GM11168 (cell line): ENCODE results near the gene UQCR11.

Source experiments
- in situ Hi-C: fragments of 300-500 bp; cut with MboI; formaldehyde crosslinking; loops from one replicate; pipeline ENCODE4 v1.12.0; 2022; ENCODE audit warnings: low sequenced_read_pairs; ENCODE audit not compliant: unreplicated experiment

Gene UQCR11

DNA sequence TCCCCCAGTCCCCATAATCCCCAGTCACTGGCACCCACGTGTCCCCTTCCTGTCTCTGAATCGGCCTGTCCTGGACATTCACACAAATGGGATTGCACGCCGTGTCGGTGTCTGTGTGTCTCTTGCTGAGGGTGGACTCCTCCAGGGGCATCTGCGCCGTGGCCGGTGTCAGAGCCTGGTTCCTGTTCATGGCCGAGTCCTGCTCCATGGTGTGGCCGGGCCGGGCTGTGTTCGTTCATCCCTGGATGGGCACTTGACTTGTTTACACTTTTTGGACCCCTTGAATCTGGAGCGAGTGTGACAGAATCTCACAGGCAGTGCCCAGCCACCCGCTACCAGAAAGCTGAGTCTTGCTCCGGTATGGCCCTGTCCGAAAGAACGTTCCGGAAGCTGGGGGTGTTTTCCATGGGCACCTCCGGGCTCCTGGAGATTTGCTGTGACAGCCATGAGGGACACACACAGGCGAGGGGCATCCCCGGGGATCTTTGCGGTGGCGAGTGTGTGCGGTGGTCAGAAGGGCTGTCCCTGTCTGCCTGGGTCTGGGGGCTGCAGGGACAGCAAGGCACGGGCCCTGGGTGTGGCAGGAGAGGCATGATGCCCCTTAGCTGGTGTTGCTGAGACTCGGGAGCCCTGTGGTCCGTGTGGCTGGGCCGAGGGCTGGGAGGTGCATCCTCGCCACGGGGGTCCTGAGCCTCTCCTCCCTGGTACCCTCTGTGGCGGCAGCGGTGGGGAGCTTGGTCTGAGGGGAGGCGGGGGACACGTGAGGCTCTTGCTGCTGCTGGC is 30.7 kb downstream of the UQCR11 start:
- in situ Hi-C loops = no loop called here

DNA sequence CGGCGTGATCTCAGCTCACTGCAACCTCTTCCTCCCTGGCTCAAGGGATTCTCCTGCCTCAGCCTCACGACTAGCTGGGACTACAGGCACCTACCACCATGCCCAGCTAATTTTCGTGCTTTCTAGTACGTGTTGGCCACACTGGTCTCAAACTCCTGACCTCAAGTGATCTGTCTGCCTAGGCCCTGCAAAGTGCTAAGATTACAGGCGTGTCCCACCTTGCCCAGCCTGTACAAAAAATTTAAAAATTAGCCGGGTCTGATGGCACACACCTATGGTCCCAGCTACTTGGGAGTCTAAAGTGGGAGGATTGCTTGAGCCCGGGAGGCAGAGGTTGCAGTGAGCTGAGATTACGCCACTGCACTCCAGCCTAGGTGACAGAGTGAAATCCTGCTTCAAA is 32.5 kb downstream of the UQCR11 start:
- in situ Hi-C loops = no loop called here

DNA sequence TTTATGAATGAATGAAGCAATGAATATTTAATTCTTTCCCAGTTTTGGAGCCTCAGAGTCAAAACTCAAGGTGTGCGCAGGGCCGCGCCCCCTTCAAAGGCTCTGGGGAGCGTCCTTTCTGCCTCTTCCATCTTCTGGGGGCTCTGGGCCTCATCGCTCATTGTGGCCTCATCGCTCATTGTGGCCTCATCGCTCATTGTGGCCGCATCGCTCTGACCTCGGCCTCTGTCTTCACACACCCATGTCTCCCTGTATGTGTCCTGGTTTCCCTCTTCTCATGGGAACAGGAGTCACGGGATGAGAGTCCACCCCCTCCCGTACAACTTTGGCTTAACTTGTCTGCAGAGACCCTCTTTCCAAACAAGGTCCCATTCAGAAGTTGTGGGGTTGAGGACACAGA is 33.9 kb downstream of the UQCR11 start:
- in situ Hi-C loops = no loop called here

DNA sequence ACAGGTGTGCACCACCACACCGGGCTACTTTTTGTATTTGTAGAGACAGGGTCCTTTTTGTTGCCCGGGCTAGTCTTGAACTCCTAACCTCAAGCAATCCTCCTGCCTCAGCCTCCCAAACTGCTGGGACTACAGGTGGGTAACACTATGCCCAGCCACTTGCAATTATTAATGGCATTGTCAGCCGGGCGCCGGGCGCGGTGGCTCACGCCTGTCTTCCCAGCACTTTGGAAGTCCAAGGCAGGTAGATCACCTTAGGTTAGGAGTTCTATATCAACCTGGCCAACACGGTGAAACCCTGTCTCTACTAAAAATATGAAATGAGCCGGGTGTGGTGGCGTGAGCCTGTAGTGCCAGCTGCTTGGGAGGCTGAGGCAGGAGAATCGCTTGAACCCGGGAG is 34.4 kb downstream of the UQCR11 start:
- in situ Hi-C loops = no loop called here

DNA sequence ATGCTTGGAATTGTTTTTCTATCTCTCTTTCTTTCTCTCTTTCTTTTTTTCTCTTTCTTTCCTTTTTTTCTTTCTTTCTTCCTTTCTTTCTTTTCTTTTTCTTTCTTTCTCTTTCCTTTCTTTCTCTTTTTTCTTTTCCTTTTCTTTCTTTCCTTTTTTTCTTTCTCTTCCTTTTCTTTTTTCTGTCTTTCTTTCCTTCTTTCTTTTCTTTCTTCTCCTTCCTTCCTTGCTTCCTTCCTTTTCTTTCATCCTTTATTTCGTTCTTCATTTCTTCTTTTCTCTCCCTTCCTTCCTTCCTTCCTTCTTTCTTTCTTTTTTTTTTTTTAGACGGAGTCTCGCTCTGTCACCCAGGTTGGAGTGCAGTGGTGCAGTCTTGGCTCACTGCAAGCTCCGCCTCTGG is 35.3 kb downstream of the UQCR11 start:
- in situ Hi-C loops = no loop called here

DNA sequence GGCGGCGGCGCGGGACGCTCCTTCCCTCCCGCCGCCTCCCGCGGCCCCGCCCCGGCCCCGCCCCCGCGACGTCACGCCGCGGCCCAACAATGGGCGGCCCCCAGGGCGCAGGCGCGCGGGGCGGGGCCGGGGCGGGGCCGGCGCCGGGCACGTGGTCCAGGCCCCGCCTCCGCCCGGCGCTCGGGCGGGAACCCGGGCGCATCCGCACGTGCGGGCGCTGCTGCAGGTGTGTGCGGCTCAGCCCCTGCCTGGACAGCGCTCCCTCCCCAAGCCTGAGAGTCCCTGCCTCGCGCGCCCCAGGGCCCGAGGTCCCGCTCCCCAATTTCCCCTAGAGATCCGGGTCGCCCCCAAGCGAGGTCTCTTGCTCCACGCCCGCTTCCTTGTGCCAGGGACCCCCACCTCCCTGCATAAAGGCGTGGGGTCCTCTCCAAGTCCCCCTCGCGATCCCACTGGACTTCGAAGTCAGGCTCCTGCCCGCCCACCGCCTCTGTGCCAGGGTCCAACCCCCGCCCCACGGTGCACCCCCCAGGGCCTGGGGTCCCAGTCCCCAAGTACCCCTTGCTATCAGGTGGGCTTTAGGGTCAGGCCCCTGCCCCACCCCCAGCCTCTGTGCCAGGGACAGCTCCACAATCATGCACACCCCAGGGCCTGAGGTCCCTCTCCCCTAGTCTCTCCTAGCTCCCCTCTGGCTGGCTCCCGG is 36.8 kb downstream of the UQCR11 start, which contains the start of gene MEX3D:
TSS of gene MEX3D (minus strand) at position 6 of the 700 bp plus-strand sequence. CDS start 267 bp downstream, outside the sequence.
- in situ Hi-C loops = no loop called here

DNA sequence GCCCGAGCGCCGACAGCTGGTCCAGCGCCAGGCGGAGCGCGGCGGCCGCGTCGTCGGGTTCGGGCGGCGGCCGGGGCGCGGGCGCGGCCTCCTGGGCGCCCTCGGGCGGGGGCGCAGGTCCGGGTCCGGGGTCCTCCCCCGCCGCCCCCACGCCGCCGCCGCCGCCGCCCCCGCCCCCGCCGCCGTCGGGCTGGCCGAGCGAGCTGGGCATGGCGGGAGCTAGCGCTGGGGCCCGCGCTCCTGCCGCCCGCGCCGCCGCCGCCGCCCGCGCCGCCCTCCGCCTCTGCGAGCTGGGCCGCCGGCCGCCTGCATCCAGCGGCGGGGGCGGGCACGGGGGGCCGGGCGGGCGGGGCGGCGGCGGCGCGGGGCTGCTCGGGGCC is 37.4 kb downstream of the UQCR11 start:
- in situ Hi-C loops = no loop called here

DNA sequence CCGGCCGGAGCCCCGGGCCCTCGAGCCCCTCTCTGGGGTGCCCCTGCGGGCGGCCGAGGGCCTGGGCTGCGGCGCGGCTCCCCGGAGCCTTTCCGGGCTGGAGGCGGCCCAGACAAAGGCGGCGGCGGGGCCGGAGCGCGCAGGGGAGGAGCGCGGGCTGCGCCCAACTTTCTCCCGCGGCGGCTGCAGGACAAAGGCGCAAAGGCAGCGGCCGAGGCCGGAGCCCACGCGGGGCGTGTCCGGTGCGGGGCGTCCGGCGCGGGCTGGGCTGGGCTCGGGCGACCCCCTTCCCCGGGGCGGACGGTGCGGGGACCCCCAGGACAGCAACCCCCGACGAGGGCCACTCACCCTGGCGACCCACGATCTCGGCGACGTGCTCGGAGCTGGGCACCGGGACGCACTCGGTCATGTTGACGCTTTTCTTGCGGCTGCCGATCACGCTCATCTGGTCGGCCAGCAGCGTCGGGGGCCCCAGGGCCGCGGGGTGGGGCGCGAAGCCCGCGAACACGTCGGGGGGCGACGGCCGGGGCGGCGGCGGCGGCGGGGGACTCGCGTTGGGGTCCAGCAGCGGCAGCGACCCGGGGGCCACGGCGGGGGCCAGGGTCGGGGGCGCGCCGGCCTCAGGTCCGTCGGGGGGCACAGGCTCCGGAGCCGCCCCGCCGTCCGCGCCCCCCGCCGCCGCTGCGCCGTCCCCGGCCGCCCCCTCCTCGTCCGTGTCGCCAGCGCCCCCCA is 38.0 kb downstream of the UQCR11 start:
- in situ Hi-C loops = no loop called here

DNA sequence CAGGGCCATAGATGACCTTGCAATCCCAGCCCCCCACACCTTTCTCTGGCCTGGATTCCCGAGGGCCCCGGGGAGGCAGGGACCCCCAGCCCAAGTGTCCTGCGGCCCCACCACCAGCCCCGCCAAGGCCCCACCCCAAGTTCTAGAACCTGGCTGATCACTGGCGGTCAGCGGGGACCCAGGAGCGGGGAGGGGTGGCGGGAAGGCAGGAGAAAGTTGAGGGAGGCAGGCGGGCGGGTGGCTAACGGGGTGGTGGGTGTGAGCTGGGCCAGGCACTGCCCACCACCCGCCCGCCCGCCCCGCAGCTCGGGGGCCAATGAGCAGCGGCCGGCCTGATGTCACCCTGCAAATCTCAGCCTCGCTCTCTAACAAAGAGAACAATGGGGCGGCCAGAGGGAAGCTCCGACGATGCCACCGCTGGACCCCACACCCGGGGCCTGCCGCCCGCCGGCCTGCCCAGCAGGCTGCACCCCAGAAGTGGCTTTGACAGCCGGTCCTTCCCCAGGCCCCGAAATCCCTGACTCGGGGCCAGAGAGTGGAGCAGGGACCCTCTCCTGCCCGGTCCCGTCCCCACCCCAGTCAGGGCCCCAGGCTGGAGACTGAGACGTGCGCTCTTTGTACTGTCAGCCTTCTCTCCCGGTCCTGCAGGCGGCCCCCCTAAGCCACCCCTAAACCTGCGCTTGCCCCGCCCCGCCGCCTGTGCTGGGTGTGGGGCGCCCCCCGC is 38.7 kb downstream of the UQCR11 start:
- in situ Hi-C loops = no loop called here

DNA sequence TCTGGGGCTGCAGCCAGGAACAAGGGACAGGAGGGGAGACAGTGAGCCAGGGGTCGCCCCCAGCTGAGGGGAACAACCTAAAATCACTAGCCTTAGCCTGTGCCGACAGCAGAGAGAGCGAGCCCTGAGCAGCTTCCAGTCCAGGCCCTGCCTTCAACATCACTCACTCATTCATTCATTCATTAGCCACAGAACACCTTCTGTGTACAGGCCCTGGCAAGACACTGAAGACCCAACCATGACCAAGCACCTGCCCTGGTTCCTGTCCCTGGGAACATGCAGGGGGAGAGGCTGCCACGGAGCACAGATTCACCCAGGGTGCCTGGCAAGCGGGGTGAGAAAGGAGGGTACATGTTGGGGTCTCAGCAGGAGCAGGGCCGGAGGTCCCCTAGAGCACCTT is 42.0 kb downstream of the UQCR11 start:
- in situ Hi-C loops = no loop called here

DNA sequence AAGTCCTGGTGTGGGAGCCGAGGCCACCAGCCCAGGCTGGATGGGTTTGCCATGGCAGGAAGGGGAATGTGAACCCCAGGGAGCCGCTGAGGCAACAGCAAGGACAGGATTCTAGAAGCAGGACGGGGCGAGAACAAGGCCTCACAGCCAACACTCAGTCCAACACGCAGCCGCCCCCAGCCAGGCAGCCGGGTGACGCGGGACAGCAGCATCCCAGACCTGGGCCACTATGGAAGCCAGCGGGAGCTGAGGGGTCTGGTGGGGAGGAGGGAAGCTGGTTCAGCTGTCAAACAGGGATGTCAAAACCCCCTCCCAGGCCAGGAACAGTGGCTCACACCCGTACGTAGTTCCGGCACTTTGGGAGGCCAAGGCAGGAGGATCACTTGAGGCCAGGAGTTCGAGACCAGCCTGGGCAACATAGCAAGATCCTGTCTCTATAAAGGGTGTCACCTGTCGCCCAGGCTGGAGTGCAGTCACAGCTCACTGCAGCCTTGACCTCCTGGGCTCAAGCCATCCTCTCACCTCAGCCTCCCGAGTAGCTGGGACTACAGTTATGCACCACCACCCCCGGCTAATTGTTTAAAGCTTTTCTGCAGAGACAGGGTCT is 43.9 kb downstream of the UQCR11 start:
- in situ Hi-C loops = no loop called here

DNA sequence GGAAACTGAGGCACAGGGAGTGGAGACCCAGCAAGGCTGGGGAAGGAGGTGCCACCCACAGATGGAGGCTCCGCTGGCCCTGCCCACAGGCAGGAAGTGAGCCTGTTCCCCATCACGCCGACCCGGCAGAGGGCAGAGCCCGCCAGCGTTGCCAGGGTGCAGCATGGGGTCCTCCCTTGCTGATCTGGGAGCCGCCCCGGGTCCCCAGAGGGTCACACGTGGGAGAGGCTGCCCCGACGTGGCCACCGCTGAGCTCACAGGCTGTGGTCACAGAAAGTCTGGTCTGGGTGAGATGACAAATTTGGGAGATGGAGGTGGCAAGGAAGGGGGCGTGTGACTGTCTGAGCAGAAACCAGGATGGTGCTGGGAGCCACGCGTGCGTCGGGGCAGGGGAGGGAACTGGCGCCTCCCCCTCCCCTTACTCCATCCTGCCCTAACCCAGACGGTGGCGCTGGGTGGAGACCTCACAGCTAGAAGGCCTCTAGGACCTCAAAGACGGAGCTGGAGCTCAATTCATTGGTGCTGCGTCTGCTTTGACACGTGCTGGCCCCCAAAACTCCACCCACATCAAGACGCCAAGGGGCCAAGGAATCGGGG is 44.9 kb downstream of the UQCR11 start:
- in situ Hi-C loops = no loop called here

DNA sequence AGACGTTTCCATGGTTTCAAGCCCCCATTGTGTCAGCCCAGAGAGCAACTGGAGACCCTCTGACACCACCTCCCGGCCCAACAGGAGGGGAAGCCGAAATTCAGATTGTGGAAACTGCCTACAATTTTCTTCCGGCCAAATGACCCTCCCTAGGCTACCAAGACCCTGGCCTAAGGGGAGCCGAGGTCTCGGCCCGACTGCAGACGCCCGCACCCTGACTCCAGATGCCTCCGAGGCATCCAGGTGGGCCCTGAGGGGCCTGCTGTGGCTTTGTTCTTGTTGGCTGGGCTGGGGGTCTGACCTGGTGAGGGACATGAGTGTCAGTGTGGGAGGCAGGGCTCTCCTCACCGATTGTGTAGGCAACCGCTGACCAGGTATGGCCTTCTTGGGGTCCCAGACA is 46.7 kb downstream of the UQCR11 start:
- in situ Hi-C loops = no loop called here

DNA sequence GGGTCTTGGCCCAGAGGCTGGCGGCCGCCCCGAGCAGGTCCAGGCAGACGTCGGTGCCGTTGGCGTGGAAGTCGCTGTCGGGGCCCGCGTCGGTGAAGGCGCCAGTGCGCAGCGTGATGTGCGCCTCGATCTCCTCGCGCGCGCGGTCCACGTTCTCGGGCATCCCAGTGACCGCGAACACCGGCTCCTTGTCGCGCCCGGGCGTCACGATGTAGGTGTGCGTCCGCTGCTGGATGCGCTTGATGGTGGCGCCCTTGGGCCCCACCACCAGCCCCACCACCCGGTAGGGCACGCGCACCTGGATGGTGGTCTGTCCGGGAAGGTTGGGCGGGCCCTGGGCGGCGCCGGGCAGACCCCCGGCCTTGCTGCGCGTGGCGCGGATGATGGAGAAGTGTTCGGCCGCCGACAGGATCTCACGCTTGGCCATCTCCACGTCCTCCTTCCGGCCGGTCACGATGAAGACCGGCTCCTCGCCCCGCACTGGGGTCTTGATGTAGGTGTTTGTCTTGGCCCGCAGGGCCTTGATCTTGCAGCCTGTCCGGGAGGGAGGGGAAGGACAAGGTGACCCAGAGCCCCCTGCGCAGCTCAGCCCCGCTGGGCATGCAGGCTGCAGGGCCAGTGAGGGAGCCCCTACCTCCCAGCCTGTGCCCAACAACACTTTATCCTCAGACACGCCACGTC is 48.7 kb downstream of the UQCR11 start:
- in situ Hi-C loops = no loop called here

DNA sequence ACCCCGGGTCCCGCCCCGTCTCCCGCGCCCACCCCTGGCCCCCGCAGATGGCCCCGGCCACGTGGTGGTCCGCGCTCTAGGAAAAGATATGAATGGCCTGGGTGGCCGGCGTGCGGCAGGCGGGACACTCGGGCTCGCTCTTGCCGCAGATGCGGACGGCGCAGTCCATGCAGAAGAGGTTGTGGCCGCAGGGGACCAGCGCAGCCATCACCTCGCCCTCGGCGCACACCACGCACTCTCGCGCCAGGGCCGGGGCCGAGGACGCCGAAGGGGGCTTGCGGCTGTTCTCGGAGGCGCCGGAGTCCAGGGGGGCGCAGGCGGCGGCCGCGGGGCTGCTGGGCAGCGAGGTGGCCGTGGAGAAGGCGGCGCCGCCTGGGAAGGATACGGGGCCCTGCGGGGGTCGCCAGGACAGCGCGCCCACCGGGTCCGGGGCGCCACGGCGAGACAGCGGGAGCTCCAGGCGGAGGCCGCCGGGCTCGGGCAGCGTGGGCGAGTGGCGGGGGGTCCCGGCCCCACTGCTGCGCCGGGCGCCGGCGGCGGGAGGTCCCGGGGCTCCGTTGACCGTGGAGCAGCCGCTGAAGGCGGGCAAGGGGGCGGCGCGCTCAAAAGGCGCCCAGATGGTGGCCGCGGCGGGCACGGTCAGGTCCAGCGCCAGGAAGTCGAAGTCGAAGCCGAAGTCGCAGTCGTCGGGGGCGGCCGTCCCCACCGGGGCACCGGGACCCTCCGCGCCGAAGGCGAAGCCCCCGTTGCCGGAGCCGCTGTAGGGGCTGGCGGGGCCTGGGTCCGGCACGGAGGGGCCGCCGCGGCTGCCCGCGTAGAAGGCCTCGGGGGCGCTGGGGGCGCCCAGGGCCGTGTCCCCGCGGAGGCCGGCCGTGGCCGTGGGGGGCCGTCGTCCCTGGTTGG is 49.5 kb downstream of the UQCR11 start:
- in situ Hi-C loops = no loop called here

DNA sequence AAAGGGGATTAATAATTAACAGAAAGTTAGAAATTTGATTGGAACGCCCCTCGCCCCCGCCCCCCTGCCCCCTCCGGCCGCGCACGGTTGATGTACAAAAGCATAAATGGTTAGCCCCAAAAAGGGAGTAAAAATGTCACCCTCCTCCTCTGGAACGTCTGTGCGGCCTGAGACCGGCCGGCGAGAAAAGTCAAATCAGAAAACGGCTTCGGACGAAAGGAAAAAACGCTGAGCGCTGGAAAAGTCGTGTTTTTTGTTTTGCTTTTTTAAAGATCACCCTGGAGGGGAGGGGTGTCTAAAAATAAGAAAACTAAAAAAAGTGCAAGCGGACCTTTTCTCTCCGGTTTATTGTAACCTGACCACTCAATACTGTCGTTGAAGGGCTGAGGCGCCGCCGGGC is 50.3 kb downstream of the UQCR11 start:
- in situ Hi-C loops = no loop called here

DNA sequence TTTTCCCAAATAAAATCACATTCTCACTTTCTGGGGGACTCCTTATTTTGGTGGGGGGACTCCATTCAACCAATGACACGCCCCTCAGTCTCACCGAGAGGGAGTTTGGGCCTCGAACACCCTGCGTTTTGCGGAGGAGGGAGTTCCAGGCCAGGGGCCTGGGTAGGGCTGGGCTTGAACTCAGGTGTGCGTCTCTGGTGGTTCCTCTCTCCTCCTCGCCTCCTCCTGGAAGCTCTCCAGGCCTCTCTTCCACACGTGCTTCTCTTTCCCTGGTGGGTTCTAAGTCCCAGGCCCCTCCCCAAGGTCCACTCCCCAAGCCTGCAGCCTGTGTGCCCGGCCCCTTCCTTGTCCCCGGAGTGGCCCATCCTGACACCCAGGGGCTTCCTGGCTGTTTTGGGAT is 51.8 kb downstream of the UQCR11 start:
- in situ Hi-C loops = no loop called here
